GM21360 (cell line): ENCODE data around the gene CTSL.

ENCODE experiments used
- ATAC-seq: cut with Tn5 transposase; IDR thresholded peaks from one replicate; pipeline ENCODE4 v1.9.1; 2021; ENCODE audit warnings: mild to moderate bottlenecking, moderate library complexity; ENCODE audit not compliant: unreplicated experiment

The CTSL gene

DNA sequence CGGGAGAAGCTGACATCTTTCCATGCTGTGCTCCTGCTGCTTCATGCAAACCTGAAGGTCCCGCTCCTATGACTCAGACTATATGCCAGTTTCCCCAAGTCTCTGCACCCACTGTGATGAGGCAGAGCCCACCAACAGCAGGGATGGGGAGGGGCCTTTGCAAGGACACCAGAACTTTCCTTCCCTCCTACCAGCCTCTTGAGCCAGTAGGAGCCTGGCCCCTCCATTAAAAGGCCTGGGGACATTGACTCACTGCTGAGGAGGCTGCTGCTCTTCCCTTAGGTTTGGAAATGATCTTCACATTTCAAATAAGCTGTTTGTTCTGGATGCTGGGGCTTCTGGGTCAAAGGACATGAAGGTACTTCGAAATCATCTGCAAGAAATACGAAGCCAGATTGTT lies 26.1 kb upstream of the CTSL start:
- no peak for ATAC-seq

DNA sequence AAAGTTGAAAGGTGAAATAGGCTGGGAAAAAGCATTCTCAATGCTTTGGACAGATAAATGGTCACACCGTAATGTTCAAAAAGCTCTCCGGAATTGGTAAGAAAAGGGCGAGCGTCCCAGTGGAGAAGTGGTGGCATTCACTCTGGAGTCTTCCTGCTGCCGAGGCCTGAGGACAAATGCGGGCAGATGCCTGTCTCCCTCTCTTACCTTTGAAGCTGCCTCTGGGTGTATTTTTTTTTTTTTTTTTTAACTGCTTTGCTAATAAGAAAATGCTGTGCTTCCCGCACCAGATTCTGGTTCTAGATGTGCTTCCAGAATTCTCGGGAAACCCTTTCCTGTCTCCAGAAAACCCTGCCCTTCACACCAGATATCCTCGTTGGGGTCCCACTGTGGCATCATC lies 24.4 kb upstream of the CTSL start:
- no peak for ATAC-seq

DNA sequence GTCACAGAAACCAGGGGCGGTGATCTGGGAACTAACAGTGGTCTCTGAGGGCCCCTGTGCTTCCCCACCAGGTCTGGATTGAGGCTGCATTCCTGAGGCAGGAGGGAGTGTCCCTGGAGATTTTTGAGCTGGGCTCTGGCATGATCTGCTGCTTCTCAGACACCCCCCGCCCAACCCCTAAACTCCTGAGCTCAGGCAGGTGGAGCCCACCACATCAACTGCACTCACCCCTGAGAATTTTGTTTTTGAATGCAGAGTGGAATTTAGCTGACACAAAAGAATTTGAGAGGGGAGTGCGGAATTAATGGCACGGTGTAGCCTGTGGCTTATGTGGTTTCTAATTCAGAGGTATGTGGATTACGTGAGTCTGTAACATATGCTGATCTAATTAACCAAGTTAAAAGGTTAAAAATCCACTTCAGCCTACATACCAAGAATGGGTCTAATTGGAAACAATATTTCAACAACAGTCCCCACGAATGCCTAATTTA lies 23.9 kb upstream of the CTSL start:
- ATAC-seq: no peak

DNA sequence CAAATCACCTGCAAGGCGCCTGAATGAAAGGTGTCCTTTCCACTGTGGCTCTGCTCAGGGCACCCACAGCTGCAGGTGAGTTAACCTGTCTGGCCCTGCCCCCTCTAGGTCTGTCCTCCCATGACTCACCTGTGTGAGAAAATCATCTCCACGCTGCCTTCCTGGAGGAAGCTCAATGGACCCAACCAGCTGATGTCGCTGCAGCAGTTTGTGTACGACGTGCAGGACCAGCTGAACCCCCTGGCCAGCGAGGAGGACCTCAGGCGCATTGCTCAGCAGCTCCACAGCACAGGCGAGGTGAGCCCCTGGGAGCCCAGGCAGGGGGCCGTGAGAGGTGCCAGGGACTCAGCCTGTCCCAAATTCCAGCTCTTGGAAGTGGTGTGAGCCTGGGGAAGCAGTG lies 23.0 kb upstream of the CTSL start:
- no peak for ATAC-seq

DNA sequence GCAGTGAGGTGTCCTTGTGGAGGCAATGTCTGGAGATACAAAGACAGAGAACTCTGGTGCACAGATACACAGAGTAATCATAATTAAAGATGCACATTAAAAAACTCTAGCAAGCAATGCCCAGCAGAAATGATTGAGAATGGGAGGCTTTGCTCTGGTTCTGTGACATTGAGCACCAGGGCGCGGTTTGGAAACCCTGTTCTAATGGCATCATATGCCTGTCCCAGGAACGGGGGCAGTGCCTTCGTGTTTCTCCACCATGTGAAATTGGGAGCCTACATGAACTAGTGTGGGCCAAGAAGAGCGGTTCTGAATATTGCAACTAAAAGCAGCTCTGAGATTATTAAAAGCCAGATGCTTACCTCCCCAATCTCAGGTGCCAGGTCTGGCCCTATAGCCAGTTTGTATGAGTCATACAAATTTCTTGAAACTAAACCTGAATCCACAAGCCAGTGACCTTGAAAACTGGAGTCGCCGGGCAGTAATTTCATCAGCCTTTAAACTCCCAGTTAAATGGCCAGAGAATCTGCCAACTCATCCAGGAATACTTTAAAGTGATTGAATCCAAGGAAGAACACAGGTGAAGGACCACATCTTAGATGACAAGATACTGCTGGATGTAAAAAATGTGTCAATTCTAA lies 22.2 kb upstream of the CTSL start:
- no peak for ATAC-seq

DNA sequence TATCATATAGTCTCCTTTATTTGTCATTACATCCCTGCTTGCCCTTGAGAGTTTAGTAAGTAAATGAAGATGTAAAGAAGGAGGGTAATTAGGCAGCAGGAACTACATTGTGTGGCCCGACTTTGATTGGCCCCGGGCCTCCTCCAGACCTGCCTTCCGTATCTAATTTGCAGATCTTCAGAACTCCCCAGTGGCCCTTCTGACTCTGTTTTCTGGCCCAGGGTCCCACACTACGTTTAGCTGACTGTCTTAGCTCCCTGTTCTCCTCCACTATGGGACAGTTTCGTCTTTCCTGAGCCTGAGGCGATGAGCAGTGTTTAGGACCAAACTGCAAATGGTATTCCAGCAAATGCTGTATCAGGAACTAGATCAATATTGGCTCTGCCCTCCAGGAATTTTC lies 21.6 kb upstream of the CTSL start:
- no peak for ATAC-seq

DNA sequence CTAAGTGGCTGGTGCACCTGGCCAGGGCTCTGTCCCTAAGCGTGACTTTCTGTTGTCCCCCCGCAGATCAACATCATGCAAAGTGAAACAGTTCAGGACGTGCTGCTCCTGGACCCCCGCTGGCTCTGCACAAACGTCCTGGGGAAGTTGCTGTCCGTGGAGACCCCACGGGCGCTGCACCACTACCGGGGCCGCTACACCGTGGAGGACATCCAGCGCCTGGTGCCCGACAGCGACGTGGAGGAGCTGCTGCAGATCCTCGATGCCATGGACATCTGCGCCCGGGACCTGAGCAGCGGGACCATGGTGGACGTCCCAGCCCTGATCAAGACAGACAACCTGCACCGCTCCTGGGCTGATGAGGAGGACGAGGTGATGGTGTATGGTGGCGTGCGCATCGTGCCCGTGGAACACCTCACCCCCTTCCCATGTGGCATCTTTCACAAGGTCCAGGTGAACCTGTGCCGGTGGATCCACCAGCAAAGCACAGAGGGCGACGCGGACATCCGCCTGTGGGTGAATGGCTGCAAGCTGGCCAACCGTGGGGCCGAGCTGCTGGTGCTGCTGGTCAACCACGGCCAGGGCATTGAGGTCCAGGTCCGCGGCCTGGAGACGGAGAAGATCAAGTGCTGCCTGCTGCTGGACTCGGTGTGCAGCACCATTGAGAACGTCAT lies 19.7 kb upstream of the CTSL start:
- ATAC-seq: no peak

DNA sequence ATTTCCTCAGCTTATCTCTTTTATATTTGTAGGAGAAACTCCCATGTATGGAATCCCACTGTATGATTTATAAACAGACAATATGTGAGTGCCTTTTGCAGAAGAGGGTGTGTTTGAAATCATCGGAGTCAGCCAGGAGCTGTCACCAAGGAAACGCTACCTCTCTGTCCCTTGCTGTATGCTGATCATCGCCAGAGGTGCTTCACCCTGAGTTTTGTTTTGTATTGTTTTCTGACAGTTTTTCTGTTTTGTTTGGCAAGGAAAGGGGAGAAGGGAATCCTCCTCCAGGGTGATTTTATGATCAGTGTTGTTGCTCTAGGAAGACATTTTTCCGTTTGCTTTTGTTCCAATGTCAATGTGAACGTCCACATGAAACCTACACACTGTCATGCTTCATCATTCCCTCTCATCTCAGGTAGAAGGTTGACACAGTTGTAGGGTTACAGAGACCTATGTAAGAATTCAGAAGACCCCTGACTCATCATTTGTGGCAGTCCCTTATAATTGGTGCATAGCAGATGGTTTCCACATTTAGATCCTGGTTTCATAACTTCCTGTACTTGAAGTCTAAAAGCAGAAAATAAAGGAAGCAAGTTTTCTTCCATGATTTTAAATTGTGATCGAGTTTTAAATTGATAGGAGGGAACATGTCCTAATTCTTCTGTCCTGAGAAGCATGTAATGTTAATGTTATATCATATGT lies 18.0 kb upstream of the CTSL start:
- no peak for ATAC-seq

DNA sequence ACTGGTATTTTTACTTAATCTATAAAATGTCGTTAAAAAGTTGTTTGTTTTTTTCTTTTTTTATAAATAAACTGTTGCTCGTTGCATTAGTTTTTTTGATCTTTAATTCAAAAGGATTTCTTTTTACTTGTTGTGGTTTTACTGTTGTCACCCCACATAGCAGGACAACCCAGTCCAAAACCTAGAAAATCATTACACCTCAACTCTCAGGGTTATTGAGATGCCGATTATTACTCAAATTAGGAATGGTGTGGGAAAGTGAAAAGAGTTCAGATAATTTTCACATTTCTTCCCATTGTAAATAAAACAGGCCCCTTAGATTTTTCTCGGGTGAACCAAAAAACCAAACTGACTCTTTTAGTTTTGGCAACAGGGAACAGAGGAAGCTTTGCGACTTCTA lies 17.4 kb upstream of the CTSL start:
- ATAC-seq: no peak

DNA sequence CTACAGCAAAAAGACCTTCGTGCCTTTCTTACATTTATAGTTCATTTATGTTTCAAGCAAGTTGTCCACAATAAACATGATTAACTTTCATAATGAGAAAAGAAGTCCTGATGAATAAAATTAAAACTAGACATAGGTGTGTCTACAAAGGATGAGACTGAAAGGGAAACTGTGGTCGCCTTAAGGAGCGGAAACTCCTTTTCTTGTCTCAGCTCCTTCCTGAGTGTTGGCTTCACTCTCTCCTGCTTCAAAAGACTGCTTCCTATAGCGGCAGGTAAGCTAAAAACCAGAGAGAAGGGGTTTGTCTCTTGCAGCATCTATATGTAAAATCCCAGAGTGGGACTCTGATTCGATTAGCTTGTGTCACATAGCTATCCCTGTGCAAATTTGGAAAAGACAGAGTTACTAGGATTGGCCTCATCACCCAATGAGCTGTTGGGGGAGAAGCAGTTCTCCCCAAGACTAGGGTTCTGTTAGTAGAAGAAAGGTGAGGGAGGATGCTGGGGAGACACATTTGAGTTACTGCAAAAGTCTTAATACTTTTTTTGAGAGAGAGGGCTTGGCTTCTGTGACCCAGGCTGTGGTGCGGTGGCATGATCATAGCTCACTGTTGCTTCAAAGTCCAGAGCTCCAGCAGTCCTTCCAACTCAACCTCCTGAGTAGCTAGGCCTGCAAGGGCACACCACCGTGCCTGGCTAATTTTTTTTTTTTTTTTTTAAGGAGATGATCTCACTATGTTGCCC lies 16.8 kb upstream of the CTSL start:
- ATAC-seq: no peak

DNA sequence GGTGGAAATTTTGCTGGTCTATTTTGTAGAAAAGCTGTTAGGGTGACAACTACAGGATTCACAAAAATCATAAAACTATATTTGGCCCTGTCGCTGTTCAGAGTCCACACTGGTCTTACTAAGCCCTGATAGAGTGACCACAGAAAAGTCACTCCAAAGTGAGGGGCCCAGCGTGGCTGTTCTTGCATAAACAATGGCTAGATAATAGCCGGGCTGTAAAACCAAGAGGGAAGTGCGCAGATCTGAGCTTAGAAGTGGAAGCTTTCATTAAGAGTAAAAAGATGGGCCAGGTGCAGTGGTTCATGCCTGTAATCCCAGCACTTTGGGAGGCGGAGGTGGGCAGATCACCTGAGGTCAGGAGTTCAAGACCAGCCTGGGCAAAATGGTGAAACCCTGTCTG lies 15.5 kb upstream of the CTSL start:
- no peak for ATAC-seq

DNA sequence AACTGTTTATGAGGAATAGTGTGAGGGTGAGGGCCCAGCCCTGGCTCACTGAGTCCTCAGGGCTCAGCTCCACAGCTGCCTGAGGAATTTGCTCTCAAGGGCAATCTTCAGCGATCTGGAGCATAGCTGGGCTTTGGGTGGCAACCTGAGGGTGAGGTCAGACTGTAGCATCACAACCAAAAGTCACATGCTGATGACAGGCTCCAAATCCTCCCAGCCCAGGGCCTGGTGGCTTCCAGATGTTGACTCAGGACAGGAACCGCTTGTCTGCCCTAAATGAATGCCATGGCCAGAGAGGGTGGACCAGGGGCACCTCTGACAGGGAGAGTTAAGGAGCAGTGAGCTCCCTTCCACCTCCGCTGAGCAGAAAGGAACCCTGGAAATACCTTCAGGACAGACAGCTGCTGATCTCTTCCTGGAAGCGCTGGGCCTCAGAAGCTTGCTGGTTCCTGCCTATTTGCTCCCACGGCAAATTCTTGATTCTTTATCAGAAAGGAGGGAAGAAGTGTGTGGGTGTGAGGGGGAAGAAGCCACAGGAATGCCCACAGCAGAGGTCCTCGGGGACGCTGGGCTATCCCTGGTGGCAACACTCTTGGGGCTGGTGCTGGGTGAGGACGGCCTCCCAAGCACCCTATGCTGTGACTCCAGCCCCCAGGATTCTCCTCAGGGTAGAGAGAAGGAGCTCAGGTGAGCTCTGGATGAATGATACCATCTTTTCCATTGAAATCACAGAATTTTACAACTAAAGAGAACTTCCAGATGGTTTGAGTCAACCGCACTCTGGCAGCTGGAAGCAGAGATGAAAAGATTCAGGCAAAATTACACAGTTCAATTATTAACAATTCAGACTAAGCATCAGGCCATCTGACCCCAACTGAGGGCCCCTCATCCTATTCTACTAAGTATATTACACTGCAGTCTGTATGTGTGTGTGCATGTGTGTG lies 13.8 kb upstream of the CTSL start:
- no peak for ATAC-seq

DNA sequence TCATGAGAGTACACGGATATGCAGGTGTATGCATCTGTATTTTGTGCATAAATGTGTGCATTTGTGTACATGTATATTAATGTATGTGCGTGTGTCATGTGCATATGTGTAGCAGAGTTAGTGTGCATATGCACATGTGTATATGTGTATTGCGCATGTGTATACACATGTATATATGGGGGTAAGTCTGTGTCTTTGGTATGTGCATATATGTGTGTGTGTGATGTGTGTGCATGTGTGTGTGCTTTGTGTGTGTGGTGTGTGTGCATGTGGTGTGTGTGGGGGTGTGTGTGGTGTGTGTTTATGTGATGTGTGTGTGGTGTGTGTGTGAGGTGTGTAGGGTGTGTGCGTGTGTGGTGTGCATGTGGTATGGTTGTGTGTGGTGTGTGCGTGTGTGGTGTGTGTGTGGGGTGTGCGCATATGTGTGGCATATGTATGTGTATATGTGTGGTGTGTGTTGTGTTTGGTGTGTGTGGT lies 13.1 kb upstream of the CTSL start:
- ATAC-seq: no peak

DNA sequence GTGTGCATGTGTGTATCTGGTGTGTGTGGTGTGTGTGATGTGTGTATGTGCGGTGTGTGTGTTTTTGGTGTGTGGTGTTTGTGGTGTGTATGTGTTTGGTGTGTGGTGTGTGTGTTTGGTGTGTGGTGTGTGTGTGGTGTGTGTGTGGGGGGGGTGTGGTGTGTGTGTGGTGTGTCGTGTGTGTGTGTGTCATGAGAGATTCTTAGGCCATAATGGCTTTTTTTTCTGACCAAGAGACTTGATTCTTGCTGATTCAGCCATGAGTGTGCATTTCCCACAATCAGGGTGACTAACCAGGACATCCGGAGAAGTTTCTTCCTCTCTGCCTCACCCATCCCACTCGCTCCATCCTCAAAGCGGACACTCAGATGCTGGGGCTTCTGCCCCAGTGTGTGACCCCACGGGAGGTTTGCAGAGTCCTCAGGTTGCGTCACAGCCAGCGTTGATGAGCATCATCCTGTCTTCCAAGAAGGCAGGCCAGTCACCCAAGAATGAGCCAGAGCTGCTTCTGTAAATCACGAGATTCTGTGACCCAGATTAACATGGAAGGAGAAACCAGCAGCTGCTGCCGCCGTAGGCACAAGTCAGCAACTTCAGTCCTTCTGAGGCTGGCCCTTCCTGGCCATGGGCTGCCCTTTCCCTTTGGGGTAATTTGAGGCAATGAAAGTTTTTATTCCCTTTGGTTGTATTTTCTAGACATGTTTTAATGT lies 12.5 kb upstream of the CTSL start:
- ATAC-seq: no peak

DNA sequence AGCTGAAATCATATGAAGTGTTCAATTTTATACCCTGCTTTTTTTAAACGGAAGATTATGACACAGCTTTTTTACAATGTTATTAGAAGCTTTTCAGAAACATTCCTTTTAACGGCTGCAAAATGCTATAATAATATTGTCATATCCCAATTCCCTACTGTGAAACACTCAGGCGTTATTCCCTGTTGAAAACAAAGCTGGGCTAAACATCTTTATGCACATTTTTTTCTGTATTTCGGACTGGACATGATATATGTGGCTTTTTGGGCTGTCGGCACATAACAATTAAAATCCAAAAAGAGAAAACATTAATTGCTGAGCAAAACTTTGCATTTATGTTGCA lies 12.0 kb upstream of the CTSL start:
- ATAC-seq: no peak

DNA sequence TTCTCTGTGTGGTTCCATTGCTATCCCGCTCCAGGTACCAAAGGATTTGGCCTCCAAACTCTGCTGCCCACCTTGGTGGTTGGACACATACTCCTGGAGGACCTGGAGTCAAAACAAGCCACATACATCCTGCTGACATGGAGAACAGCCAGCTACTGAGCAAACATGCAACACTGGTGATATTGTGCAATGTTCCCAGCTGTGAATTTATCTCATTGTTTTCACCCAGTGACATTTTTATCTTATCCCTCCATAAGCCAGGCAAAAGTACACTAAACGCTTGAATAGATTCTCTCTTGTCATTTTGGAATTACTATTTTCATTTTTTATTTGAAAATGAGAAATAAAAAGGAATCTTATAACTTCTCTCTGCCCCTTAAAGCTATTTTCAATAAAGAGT lies 11.1 kb upstream of the CTSL start:
- no peak for ATAC-seq

DNA sequence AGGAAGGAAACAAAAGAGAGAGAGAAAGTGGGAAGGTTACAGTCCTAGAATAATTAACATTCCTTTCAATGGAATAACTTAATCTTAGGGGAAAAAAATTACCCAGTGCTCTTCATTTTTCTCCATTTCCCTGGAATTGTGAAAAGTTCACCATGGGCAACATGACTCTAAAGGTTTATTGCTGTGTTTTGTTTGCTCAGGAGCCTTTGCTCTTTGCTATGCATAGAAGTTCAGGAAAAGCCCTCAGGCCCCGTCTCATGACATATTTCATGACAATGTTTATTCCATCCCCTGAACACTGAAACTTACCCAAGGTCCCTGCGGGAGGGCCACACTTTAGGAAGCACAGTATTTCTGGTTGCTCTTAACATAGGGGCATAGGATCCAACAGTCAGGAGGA lies 9.8 kb upstream of the CTSL start:
- ATAC-seq: no peak

DNA sequence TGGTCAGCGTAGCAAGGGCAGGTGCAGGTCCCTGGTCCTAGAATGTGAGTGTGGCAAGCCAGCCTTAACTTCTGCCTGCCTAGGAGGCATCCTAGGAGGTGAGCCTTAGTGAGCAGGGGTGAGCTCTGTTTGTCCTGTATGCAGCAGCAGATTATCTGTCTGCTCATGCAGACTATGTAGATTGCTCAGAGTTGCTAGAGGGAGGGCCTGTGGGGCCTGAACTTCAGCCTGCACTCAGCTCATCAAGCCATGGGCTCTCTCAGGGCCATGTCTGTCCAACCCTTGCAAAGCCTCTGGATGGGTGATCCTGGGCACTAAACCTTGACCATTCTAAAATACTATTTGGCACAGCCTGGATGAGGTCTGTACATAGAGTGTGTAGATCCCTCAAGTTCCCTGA lies 8.5 kb upstream of the CTSL start:
- ATAC-seq: no peak

DNA sequence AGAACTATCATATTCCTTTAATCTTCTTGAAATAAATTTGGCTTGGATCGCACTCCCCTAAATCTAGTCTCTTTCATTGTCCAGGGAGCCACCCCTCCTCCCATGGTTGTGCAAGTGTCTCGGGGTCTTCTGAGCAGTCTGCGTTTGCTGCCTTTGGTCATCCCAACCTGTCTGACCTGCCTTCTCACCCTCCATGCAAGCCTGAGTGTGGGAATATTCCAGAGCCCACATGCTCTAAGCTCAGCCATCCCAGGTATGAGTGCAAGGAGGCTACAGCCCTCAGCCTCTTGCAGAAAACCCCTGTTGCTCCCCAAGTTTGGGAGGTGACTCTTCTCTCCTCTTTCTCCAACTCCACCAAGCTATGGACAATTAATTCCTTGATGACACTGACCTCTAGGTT lies 7.7 kb upstream of the CTSL start:
- no peak for ATAC-seq
